Measurements from ENCODE around the gene CHRDL2.

GRCh38 chr11:74681686-74682651 lies 49.3 kb downstream of the CHRDL2 start:
- TF ChIP-seq EGR1 (IDR thresholded peaks at IDR 0.05; ENCODE audit: low read depth): no peak
- TF ChIP-seq POLR2AphosphoS5 (IDR thresholded peaks at IDR 0.05; ENCODE audit: low read depth, low read length): no peak
- TF ChIP-seq SP1 (IDR thresholded peaks at IDR 0.05; ENCODE audit: low read depth): no peak
- no peak for TF ChIP-seq CTCF (IDR thresholded peaks at IDR 0.05 in 2 of 3, conservative IDR thresholded peaks at IDR 0.05 in 1 of 3; ENCODE audit: borderline replicate concordance in 1 of 3, insufficient read depth in 1 of 3, low read depth in 2 of 3, low read length in 2 of 3)
- no peak for TF ChIP-seq EZH2phosphoT487 (IDR thresholded peaks at IDR 0.05; ENCODE audit: borderline replicate concordance)
- TF ChIP-seq POLR2A (IDR thresholded peaks at IDR 0.05; ENCODE audit: borderline replicate concordance, extremely low read depth, insufficient read depth, insufficient read length): no peak

Data from HCT116 (cell line).